Embryonic facial prominence (tissue), 1 donor: ENCODE data around the gene RRM2.

Experiments used
- DNase-seq: peaks from one replicate; pipeline ENCODE4 v3.0.0-alpha.2; 2016; ENCODE audit errors: extremely low spot score

Gene RRM2

GRCh38 chr2:10122500-10123280 lies at the start of gene RRM2:
Gene RRM2, plus strand, starts transcription at chr2:10122739. Its CDS starts 60 bp downstream, at chr2:10122799.
- DNase-seq, result peak; percentile 89

GRCh38 chr2:10073706-10074105 lies 48.8 kb upstream of the RRM2 start:
- DNase-seq, result no peak

DNA sequence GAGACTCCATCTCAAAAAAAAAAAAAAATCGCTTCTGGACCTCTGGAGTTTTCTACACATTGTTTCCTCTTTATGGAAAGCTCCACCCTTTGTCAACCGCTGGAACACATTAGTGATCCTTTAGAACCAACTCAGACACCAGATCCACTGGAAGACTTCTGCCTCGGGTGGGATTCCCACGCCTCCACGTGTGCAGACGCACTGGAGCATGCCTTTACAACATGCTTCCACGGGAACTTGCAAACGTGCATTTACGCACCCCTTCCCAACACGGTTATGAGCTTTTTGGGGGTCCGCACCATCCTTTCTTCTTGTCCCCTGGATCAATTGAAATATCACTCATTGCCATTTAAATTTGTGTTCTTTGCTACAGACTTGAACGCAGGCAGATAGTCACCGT lies 47.4 kb upstream of the RRM2 start:
- no peak for DNase-seq

DNA sequence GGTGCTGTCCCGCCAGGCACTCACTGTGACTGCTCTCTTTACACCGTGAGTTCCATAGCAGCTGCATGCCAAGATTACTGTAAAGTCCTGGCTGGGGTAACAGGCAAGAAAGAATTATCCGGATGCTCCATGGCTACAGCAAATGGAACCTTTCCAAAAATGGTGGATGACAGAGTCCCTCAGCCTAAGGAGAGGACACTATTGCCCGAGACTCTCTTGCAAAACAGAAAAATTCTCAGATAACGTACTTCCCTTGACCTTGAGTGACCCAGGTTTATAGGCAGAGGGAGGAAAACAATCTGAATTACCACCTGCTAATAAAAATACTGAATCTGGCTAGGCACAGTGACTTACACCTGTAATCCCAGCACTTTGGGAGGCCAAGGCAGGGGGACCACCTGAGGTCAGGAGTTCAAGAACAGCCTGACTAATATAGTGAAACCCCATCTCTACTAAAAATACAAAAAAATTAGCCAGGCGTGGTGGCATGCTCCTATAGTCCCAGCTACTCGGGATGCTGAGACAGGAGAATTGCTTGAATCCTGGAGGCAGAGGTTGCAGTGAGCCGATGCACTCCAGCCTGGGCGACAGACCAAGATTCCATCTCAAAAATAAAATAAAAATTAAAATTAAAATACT lies 46.8 kb upstream of the RRM2 start:
- no peak for DNase-seq

GRCh38 chr2:10076511-10076910 lies 46.0 kb upstream of the RRM2 start:
- no peak for DNase-seq

- no peak for DNase-seq
Observed at GRCh38 chr2:10076988-10077527, 45.5 kb upstream of the RRM2 start.

GRCh38 chr2:10078001-10078400 lies 44.5 kb upstream of the RRM2 start:
- no peak for DNase-seq

GRCh38 chr2:10078704-10079265 lies 43.8 kb upstream of the RRM2 start:
- DNase-seq, result no peak

DNA sequence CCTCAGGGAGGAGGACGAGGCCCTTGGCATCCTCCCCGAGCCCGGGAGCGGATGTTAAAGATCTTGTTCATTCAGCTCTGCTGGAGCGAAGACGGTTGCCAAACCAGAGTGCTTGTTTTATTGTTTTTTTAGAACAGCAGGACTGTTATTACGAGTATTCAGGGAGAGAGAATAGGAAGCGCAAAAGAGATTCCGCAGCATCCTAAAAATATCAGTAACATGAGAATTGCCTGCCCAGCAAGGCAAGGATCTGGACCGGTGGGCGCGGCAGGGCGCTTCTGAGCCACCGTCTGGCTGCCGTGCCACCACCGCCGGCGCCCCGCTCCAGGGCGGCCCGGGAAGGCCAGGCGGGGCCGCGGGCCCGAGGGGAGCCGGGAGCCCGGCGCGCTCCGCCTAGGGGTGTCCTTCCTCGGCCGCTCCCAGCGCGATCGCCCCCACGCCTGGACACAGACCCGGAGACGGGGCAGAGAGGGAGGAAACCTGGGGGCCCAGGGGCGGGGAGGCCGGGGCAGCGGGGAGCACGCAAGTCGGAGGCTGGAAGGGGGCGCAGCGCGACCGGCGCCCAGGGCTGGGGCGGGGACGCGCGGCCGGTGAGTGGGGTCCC lies 43.2 kb upstream of the RRM2 start:
- DNase-seq, result no peak

DNA sequence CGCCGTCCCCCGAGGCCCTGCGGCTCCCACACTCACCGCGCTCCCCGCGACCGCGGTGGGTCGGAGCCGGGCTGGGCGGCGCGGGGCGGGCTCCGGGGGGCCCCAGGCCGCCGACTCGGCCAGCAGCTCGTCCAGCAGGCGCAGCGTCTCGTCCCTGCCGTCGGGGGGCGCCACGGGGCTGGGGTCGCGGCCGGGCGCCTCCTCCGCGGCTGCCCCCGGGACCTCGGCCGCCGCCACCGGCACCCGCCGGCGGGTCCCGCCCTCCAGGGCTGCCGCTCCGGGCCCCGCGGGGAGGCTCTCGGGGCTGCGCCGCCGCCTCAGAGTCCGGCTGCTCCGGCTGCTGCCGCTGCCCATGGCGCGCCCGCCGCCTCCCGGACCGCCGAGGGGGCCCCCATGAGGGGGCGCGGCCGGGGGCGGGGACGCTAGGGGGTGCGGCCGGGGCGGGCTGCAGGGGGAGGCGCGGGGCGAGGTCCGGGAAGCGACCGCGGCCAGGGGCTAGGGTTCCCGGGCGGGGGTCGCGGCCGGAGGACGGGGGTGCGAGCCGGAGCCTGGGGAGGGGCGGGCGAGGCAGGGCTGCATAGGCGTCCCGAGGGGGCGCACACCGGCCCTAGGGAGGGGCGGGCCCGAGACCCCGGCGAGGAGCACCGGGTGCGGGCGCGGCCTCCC lies 42.5 kb upstream of the RRM2 start, which contains the start of gene CYS1:
CYS1 (minus strand) TSS at position 542 of the 666 bp plus-strand sequence; CDS start at position 354, 188 bp downstream.
- DNase-seq, result no peak

DNA sequence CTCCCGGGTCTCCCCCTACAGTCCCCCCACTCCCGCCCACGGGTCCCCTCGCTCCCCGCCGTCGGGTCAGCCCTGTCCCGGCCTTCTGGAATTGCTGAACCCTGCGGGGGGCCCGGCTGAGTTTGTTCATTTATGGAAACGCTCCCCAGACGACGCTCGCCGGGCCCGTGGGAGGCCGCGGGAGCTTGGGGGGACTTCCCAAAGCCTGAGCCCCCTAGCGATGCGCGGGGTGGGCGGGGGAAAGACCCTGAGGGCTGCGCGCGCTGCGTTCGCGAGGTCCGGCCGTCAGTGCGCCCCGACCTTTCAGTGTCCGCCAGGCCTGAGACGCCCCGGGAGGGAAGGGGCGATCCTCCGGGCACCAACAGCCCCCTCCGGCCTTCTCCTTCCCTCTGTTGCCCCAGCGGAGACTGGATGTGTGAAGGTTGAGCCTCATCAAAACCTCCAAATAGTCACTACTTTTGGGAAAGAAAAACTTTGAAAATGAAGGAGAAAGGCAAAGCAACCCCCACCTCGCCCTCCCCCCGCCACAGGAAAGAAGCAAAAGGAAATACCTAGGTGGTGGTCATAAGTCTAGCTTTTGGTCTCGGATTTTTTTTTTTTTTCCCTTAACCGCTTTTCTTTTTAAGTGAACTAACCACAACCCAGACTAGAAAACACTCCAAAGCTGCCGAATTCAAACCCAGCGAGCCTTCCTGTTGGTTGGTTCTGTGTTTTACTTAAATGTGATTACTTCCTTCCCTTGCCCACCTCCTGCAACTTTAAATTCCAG lies 41.8 kb upstream of the RRM2 start:
- DNase-seq, result no peak

- no peak for DNase-seq
Observed at GRCh38 chr2:10083046-10083445, 39.5 kb upstream of the RRM2 start.

DNA sequence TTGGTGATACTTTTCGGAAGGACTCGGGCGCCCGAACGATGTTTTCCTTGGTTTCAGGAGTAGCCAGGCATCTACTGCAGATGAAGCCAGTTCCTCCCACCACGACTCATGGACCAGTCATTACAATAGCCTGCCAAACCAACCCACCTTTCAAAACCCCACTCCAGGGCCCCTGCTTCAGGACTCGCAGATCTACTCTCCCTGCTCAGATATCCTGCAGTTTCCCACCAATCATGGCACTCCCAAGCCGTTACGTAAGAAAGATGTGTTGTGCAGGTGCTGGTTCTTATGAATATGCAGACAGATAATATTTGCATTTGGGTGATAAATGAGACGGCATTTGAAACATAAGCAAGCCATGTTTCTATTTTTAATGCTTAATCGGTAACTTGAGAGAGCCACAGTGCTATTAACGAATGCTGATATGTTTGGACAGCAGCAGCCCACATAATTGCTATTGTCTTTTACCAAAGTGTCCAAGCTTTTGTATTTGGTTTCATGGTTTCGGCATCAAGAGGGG lies 38.8 kb upstream of the RRM2 start:
- DNase-seq, result no peak

DNA sequence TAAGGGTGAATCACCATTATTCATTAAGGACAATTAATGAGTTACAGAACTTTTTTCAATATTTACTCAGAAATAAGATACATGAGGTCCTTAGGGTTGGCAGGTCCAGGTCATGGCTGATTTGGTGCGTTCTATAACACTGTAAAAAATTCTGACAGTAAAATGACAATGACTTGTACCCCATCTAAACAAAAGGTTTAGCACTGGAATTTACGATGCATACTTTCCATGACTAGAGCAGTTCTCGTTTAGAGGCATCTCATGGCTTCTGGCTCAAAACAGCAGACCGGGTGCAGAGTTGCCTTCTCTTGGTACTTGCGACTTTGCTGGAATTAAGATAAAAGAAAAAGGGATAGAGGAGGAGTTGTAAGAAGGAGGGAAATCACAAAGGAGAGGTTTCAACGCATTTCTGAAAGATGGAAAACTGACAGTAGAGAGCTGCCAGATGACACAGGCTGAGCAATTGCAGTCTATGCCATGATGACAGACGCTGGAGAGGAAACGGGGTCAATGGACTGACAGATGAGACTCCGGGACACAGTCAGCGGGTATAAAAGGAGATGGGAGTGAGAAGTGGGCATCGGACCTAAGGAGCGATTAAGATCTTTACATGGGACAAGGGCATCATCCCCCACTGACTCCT lies 38.2 kb upstream of the RRM2 start:
- no peak for DNase-seq

DNA sequence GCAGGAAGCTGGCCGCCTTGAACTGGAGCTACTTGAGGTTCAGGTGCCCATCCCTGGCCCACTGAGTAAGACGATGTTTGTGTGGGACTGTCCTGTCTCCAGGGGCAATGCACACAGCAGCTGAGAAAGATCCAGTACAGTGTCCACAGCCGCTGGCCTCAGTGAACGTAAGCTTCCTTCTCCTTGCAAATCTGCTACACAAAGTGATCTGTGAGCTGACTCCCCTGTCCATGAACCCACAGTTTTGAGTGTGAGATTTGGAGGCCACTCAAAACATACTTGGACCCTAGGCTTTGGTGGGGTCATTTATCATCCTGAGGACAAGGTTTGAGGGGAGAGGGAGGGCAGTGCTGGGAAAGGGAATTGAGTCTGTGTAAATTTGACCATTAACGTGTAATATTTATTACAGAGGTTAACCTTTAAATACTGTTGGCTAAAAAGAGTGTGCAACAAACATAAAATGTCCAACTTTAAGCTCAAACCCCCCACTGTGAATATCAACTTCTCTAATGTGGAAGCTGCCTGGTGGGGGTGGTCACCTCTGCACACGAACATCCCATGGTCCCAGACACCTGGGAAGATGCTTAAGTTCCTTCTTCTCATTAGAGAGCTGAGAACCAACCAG lies 37.4 kb upstream of the RRM2 start:
- no peak for DNase-seq

DNA sequence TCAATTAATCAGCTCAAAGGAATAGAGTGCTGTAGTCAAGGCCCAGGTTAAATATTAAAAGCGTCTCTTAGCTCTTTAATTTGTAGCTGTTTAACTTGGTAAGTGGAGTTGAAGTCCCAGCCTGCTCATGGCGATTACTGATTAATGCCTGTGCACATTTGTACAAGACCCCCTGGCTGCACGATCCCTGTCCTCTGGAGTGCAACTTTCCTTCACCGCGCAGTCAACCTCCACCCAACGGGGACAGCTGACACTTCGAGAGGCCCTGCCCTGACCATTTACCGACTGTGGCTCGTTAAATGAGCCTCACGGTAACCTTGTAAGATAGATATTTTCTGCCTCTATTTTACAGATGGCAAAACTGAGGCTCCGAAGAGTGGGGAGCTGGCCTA lies 36.9 kb upstream of the RRM2 start:
- no peak for DNase-seq

DNA sequence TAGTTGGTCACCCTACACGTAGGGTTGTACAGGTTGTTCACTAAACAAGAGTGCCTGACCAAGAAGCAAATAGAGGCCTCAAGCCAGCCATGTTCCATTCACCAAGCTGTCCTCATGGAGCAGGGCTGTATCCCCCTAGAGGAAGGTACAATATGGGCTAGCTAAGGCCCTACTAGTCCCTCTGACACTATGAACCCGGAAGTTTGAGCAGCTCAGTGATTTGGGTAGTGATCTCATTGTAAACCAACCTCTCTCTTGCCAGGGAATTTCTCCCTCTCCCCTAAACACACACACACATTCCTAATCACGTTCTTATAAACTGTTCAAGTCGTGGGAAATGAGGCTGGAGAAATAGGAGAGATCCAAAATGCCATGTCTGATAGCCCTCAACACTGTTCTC lies 35.6 kb upstream of the RRM2 start:
- DNase-seq, result no peak

DNA sequence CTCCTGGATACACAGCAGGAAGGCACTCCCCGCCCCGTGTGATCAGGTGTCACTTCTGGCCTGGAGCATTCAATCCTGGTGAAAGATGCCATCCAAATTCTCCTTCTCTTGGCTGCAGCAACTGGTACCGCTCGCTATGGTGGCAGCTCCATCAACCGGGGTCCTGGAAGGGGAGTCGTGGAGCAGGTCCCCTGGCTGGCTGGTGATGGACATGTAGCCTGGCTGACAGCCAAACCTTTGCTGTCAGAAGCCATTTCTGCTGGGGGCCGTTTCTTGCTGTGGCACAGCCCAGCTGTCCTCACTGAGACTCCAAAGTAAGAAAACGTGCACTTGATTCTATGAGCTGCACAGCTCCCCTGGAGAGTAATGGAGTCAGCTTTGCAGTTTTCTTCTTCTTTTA lies 35.2 kb upstream of the RRM2 start:
- DNase-seq, result no peak

DNA sequence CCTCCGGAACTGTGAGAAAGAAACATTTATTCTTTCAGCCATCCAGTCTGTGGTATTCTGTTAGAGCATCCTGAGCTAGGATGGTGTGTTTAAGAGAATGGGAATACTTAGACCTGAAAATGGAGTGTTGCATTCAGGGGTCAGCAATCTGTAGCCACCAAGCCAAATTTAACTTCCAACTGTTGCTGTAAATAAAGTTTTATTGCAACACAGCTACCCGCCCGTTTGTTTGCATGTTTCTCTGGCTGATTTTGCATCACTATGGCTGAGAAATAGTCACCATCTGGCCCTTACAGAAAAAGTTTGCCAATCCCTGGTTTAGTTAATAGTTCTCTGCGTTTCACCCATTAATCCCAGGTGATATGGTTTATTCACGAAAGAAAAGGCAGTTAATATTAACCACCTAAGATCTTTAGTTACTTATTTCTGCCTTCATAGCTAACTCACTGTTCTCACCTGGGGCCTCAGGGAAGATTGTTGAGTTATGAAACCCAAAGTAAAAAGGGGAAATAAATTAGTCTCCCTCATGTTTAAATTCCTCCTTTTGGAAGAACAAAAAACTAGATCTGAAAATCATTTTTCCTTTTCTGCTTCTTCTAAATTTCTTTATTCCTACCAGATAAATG lies 32.9 kb upstream of the RRM2 start:
- DNase-seq, result no peak
